Effector memory CD4-positive, alpha-beta T cell (primary cell): ENCODE measurements around the gene CDC25A.
"Not testable (repeated sequence)": the region's sequence is repeated elsewhere in the genome, so short reads cannot be mapped to it uniquely, and the experiment has no call there.

Source experiments
- DNase-seq, 3 donors: peaks; one replicate each; pipeline ENCODE4 v3.0.0-alpha.2; 2020
- H3K27ac ChIP-seq: 2 replicates; pipeline ENCODE4 v1.7.0; 2013; ENCODE audit warnings: mild to moderate bottlenecking, low read length, moderate library complexity; ENCODE audit not compliant: insufficient read depth, poor library complexity, severe bottlenecking
- H3K27me3 ChIP-seq: replicated peaks from 2 replicates; pipeline ENCODE4 v1.7.0; 2013; ENCODE audit warnings: mild to moderate bottlenecking, low read length; ENCODE audit not compliant: insufficient read depth, control insufficient read depth, poor library complexity, severe bottlenecking
- H3K36me3 ChIP-seq: 2 replicates; pipeline ENCODE4 v1.7.0; 2013; ENCODE audit warnings: mild to moderate bottlenecking, low read length, moderate library complexity; ENCODE audit not compliant: control insufficient read depth, insufficient read depth
- H3K4me1 ChIP-seq: 2 replicates; pipeline ENCODE4 v1.7.0; 2013; ENCODE audit warnings: low read length, mild to moderate bottlenecking; ENCODE audit not compliant: control insufficient read depth, insufficient read depth, poor library complexity, severe bottlenecking
- H3K4me3 ChIP-seq: 2 replicates; pipeline ENCODE4 v1.7.0; 2013; ENCODE audit warnings: low read length, low read depth, mild to moderate bottlenecking; ENCODE audit not compliant: insufficient read depth, poor library complexity, severe bottlenecking
- H3K9me3 ChIP-seq: 2 replicates; pipeline ENCODE4 v1.7.0; 2013; ENCODE audit warnings: mild to moderate bottlenecking, low read length, moderate library complexity; ENCODE audit not compliant: control insufficient read depth

Gene CDC25A

DNA sequence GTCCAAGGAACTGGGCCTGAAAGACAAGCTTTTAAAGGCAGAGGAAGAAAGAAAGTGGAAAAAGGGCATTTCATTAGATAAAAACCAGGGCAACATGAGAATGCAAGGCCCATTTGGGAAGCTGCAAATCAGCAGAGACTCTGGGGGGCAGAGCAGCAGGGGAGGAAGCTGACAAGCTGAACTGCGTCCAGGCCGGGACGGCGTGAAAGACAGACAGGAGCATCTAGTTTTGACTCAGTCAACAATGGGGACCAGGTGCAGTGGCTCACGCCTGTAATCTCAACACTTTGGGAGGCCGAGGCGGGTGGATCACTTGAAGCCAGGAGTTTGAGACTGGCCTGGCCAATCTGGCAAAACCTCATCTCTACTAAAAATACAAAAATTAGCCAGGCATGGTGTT is 69.9 kb downstream of the CDC25A start:
- Histone ChIP-seq H3K36me3 (no peaks in the 10 kb centered on the region), H3K9me3 (no peaks in the 10 kb centered on the region), H3K4me1 (no peaks in the 10 kb centered on the region), H3K4me3 (no peak overlapping the region), H3K27ac (no peak overlapping the region), H3K27me3 (no peaks in the 10 kb centered on the region)
- no peak for DNase-seq

DNA sequence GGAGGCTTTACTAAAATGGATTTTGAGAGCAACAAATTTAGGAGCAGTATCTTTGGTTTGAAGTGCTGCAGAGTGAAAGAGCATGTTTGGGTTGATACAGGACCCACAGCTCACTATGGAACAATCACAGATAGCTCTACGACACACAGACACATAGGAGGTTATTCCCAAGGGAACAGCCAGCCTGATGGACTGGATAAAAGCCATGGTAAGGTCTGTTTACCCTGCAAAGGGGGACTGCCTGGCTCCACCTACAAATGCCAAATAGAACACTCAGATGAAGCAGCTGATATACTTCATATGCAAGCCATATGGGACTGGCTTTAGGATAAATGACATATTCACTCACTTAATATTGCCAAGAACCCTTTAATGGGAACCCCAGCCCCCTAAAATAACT is 75.4 kb downstream of the CDC25A start:
- Histone ChIP-seq H3K4me3 (no peak overlapping the region), H3K36me3 (no peaks in the 10 kb centered on the region), H3K27me3 (no peaks in the 10 kb centered on the region), H3K4me1 (peaks cover 3% of the 10 kb centered on the region), H3K9me3 (no peaks in the 10 kb centered on the region), H3K27ac (peak overlapping the region; percentile 34)
- no peak for DNase-seq

DNA sequence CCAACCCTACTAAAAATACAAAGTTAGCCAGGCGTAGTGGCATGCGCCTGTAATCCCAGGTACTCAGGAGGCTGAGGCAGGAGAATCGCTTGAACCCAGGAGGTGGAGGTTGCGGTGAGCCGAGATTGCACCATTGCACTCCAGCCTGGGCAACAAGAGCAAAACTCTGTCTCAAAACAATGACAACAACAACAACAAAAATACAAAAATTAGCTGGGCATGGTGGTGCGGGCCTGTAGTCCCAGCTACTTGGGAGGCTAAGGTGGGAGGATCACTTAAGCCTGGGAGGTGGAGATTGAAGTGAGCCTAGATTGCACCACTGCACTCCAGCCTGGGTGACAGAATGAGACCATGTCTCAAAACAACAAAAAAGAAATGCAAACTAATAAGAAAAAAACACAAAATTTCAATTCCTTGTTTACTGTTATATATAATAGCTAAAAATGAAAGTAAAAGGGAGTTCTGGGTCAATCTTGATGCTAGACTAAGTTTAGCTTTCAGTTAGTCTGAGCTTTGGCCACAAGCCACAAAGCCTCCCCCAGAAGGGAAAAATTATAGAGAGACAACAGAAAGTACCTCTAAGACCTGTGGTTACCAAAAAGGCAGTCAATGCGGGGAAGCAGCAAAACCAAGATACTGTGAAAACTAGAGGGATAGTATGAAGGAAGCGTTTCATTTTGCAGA is 76.0 kb downstream of the CDC25A start:
- H3K4me3 ChIP-seq, H3K27me3 ChIP-seq, DNase-seq, H3K4me1 ChIP-seq, H3K36me3 ChIP-seq, H3K9me3 ChIP-seq: not testable (repeated sequence)
- H3K27ac ChIP-seq = peak overlapping the region; percentile 34

DNA sequence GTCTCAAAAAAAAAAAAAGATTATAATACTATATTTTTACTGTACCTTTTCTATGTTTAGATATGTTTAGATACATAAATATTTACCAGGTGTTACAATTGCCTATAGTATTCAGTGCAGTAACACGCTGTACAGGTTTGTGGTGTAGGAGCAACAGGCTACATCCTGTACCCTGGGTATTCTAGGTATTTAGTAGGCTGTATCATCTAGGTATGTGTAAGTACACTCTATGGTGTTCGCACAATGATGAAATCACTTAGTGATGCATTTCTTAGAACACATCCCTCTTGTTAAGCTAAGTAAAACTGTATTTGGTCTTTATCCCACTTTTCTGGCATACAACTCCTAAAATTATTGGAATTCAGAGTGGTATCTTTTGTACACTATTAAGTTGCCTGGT is 77.8 kb downstream of the CDC25A start:
- Histone ChIP-seq H3K4me3 (no peak overlapping the region), H3K36me3 (no peaks in the 10 kb centered on the region)

GRCh38 chr3:48107227-48107626 is 81.0 kb downstream of the CDC25A start:
- H3K9me3 ChIP-seq = no peaks in the 10 kb centered on the region
- no peak for DNase-seq
- no peak overlapping the region for H3K4me3 ChIP-seq
- no peaks in the 10 kb centered on the region for H3K4me1 ChIP-seq
- no peaks in the 10 kb centered on the region for H3K36me3 ChIP-seq
- no peaks in the 10 kb centered on the region for H3K27me3 ChIP-seq
- H3K27ac ChIP-seq = no peak overlapping the region

More for the DNA sequence above, 77.8 kb downstream of the CDC25A start:
- no peak overlapping the region for H3K27ac ChIP-seq
- no peaks in the 10 kb centered on the region for H3K27me3 ChIP-seq
- no peaks in the 10 kb centered on the region for H3K9me3 ChIP-seq
- peaks cover 3% of the 10 kb centered on the region for H3K4me1 ChIP-seq
- DNase-seq = no peak
